ENCODE results near the gene LHFPL3.

LHFPL3 gene

GRCh38 chr7:104857458-104858425 is 529.3 kb downstream of the LHFPL3 start:
- H3K4me3 ChIP-seq (ENCODE audit: low read depth, low read length), result no peak overlapping the region
- no peak for TF ChIP-seq CTCF (conservative IDR thresholded peaks at IDR 0.05; ENCODE audit: low read depth, low read length)
- peak; percentile 36 for DNase-seq (ENCODE audit: low read depth)

- DNase-seq (ENCODE audit: low read depth), result peak; percentile 11
- no peak overlapping the region for H3K4me3 ChIP-seq (ENCODE audit: low read depth, low read length)
- no peak for TF ChIP-seq CTCF (conservative IDR thresholded peaks at IDR 0.05; ENCODE audit: low read depth, low read length)
These were observed 531.5 kb downstream of the LHFPL3 start for GRCh38 chr7:104859754-104860426.

- TF ChIP-seq CTCF (conservative IDR thresholded peaks at IDR 0.05; ENCODE audit: low read depth, low read length), result no peak
- DNase-seq (ENCODE audit: low read depth), result no peak
- H3K4me3 ChIP-seq (ENCODE audit: low read depth, low read length), result no peak overlapping the region
These were observed 533.5 kb downstream of the LHFPL3 start for GRCh38 chr7:104861729-104862390.

GRCh38 chr7:104862719-104863118 is 534.3 kb downstream of the LHFPL3 start:
- peak; percentile 60 for TF ChIP-seq CTCF (conservative IDR thresholded peaks at IDR 0.05; ENCODE audit: low read depth, low read length)
- peak; percentile 38 for DNase-seq (ENCODE audit: low read depth)
- H3K4me3 ChIP-seq (ENCODE audit: low read depth, low read length), result no peak overlapping the region

GRCh38 chr7:104873401-104873800 is 545.0 kb downstream of the LHFPL3 start:
- no peak for TF ChIP-seq CTCF (conservative IDR thresholded peaks at IDR 0.05; ENCODE audit: low read depth, low read length)
- no peak overlapping the region for H3K4me3 ChIP-seq (ENCODE audit: low read depth, low read length)
- no peak for DNase-seq (ENCODE audit: low read depth)

- DNase-seq (ENCODE audit: low read depth), result no peak
- H3K4me3 ChIP-seq (ENCODE audit: low read depth, low read length), result no peak overlapping the region
- no peak for TF ChIP-seq CTCF (conservative IDR thresholded peaks at IDR 0.05; ENCODE audit: low read depth, low read length)
These were observed 550.2 kb downstream of the LHFPL3 start for GRCh38 chr7:104878577-104878976.
